ENCODE measurements around the gene CALHM2. TPM values are rescaled to one million over a fixed set of nuclear protein-coding genes. Genes with fewer than 3 reads are reported as not detected.

Gene CALHM2
- total and polyA plus RNA-seq, 4 donors: 1.6 to 5.0 (median 3.2) TPM

DNA sequence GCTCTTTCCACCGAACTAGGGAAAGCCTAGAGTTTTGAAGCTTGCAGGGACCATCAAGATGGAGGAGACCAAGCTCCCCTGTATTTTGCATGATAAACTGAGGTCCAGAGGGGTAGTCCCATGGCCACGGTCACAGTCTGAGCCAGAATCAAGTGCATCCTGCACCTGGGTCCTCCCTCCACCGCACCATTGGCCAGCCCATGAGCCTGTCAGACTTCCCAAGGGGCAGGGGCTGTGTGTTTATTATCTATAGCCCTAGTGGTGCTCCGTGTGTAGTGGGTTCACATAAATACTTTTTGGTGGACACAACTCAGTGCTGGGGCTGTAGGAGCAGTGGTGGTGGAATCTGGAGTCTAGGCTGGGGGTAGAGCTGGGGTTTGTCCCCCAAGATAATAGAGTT is 23.3 kb upstream of the CALHM2 start:
- TF ChIP-seq GABPA (IDR thresholded peaks at IDR 0.05 in 1 of 2, conservative IDR thresholded peaks at IDR 0.05 in 1 of 2): no peak
- no peak for TF ChIP-seq FOXA2 (IDR thresholded peaks at IDR 0.05)
- TF ChIP-seq YY1 (IDR thresholded peaks at IDR 0.05): no peak
- no peak for TF ChIP-seq RAD21 (IDR thresholded peaks at IDR 0.05)
- TF ChIP-seq JUND (IDR thresholded peaks at IDR 0.05): no peak
- TF ChIP-seq, protein P1, sequence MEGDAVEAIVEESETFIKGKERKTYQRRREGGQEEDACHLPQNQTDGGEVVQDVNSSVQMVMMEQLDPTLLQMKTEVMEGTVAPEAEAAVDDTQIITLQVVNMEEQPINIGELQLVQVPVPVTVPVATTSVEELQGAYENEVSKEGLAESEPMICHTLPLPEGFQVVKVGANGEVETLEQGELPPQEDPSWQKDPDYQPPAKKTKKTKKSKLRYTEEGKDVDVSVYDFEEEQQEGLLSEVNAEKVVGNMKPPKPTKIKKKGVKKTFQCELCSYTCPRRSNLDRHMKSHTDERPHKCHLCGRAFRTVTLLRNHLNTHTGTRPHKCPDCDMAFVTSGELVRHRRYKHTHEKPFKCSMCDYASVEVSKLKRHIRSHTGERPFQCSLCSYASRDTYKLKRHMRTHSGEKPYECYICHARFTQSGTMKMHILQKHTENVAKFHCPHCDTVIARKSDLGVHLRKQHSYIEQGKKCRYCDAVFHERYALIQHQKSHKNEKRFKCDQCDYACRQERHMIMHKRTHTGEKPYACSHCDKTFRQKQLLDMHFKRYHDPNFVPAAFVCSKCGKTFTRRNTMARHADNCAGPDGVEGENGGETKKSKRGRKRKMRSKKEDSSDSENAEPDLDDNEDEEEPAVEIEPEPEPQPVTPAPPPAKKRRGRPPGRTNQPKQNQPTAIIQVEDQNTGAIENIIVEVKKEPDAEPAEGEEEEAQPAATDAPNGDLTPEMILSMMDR (IDR thresholded peaks at IDR 0.05; ENCODE audit: low read depth, low read length, missing input control): no peak
- TF ChIP-seq, protein P2, sequence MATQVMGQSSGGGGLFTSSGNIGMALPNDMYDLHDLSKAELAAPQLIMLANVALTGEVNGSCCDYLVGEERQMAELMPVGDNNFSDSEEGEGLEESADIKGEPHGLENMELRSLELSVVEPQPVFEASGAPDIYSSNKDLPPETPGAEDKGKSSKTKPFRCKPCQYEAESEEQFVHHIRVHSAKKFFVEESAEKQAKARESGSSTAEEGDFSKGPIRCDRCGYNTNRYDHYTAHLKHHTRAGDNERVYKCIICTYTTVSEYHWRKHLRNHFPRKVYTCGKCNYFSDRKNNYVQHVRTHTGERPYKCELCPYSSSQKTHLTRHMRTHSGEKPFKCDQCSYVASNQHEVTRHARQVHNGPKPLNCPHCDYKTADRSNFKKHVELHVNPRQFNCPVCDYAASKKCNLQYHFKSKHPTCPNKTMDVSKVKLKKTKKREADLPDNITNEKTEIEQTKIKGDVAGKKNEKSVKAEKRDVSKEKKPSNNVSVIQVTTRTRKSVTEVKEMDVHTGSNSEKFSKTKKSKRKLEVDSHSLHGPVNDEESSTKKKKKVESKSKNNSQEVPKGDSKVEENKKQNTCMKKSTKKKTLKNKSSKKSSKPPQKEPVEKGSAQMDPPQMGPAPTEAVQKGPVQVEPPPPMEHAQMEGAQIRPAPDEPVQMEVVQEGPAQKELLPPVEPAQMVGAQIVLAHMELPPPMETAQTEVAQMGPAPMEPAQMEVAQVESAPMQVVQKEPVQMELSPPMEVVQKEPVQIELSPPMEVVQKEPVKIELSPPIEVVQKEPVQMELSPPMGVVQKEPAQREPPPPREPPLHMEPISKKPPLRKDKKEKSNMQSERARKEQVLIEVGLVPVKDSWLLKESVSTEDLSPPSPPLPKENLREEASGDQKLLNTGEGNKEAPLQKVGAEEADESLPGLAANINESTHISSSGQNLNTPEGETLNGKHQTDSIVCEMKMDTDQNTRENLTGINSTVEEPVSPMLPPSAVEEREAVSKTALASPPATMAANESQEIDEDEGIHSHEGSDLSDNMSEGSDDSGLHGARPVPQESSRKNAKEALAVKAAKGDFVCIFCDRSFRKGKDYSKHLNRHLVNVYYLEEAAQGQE (IDR thresholded peaks at IDR 0.05): no peak
- no peak for TF ChIP-seq FOXA1 (IDR thresholded peaks at IDR 0.05)
- TF ChIP-seq SP1 (IDR thresholded peaks at IDR 0.05): no peak
- TF ChIP-seq, protein P3, sequence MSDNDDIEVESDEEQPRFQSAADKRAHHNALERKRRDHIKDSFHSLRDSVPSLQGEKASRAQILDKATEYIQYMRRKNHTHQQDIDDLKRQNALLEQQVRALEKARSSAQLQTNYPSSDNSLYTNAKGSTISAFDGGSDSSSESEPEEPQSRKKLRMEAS (IDR thresholded peaks at IDR 0.05): no peak
- TF ChIP-seq, protein P4, sequence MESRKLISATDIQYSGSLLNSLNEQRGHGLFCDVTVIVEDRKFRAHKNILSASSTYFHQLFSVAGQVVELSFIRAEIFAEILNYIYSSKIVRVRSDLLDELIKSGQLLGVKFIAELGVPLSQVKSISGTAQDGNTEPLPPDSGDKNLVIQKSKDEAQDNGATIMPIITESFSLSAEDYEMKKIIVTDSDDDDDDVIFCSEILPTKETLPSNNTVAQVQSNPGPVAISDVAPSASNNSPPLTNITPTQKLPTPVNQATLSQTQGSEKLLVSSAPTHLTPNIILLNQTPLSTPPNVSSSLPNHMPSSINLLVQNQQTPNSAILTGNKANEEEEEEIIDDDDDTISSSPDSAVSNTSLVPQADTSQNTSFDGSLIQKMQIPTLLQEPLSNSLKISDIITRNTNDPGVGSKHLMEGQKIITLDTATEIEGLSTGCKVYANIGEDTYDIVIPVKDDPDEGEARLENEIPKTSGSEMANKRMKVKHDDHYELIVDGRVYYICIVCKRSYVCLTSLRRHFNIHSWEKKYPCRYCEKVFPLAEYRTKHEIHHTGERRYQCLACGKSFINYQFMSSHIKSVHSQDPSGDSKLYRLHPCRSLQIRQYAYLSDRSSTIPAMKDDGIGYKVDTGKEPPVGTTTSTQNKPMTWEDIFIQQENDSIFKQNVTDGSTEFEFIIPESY (IDR thresholded peaks at IDR 0.05): no peak
- no peak for TF ChIP-seq EGR1 (IDR thresholded peaks at IDR 0.05; ENCODE audit: low read depth in 2 of 2)
- no peak for TF ChIP-seq HNF4G (IDR thresholded peaks at IDR 0.05)
- DNase-seq (ENCODE audit: low spot score): no peak
- Histone ChIP-seq H3K9me3 (ENCODE audit: control insufficient read depth in 4 of 4, low read length in 3 of 4) (no peaks in the 10 kb centered on the region), H3K9ac (ENCODE audit: low read depth in 1 of 2, low read length in 2 of 2) (no peak overlapping the region), H3K27me3 (ENCODE audit: control insufficient read depth in 4 of 4, insufficient read depth in 4 of 4, low read length in 3 of 4) (no peaks in the 10 kb centered on the region), H3K27ac (ENCODE audit: low read depth in 1 of 2, low read length in 2 of 2) (no peak overlapping the region), H3K36me3 (ENCODE audit: control insufficient read depth in 4 of 4, insufficient read depth in 3 of 4, low read depth in 1 of 4, low read length in 3 of 4) (no peaks in the 10 kb centered on the region), H3K4me1 (ENCODE audit: control insufficient read depth in 4 of 4, insufficient read depth in 4 of 4, low read length in 3 of 4) (no peaks in the 10 kb centered on the region), H3K4me3 (ENCODE audit: low read depth in 1 of 3, low read length in 3 of 3) (no peak overlapping the region)
- WGBS: 90% methylated on average over 4 of the region's 4 CpGs

DNA sequence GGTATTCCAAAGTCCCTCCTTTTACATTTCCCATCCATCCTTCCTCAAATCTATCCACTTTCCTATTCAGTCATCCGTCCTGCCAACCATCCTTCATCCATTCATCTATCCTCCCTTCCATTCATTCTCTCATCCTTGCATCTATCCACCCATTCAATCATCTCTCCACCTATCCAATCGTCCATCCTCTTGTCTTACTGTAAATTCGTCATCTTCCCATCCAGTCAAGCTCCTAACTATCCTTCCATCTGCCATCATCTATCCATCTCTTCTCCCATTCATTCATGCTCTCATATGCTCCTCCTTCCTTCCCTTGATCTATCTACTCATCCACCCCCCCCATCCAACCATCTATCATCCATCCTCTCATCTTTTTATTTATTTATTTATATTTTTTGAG is 21.9 kb upstream of the CALHM2 start:
- H3K27me3 ChIP-seq (ENCODE audit: control insufficient read depth in 4 of 4, insufficient read depth in 4 of 4, low read length in 3 of 4): no peaks in the 10 kb centered on the region
- WGBS: 89% methylated on average over 3 of the region's 3 CpGs
- no peak for DNase-seq (ENCODE audit: low spot score)
- H3K36me3 ChIP-seq (ENCODE audit: control insufficient read depth in 4 of 4, insufficient read depth in 3 of 4, low read depth in 1 of 4, low read length in 3 of 4): no peaks in the 10 kb centered on the region
- TF ChIP-seq NR2F2 (IDR thresholded peaks at IDR 0.05): no peak
- no peak for TF ChIP-seq YY1 (IDR thresholded peaks at IDR 0.05)
- TF ChIP-seq TAF1 (conservative IDR thresholded peaks at IDR 0.05): no peak
- no peak for TF ChIP-seq FOXA2 (IDR thresholded peaks at IDR 0.05)
- no peaks in the 10 kb centered on the region for H3K9me3 ChIP-seq (ENCODE audit: control insufficient read depth in 4 of 4, low read length in 3 of 4)
- H3K27ac ChIP-seq (ENCODE audit: low read depth in 1 of 2, low read length in 2 of 2): no peak overlapping the region
- no peaks in the 10 kb centered on the region for H3K4me1 ChIP-seq (ENCODE audit: control insufficient read depth in 4 of 4, insufficient read depth in 4 of 4, low read length in 3 of 4)
- H3K4me3 ChIP-seq (ENCODE audit: low read depth in 1 of 3, low read length in 3 of 3): no peak overlapping the region
- no peak overlapping the region for H3K9ac ChIP-seq (ENCODE audit: low read depth in 1 of 2, low read length in 2 of 2)
